Esophagus muscularis mucosa (tissue), 3 donors: ENCODE results near the gene INO80D.

Experiments
- CTCF ChIP-seq, 3 experiments: fragments of 200-600 bp in 2 of 3; fragments of 450-650 bp in 1 of 3; sonication (generic) in 2 of 3; IDR thresholded peaks; one replicate each; pipeline ENCODE4 v1.5.1; 2017 to 2019; ENCODE audit warnings: antibody characterized with exemption in 3 of 3, mild to moderate bottlenecking in 2 of 3, moderate library complexity in 1 of 3
- EP300 ChIP-seq: sonication (generic); formaldehyde crosslinking; IDR thresholded peaks from one replicate; pipeline ENCODE4 v1.6.1; 2017; ENCODE audit warnings: antibody characterized with exemption

GRCh38 chr2:205948883-205949282 lies 137.1 kb downstream of the INO80D start:
- no peak for TF ChIP-seq CTCF (IDR thresholded peaks at IDR 0.05)
- TF ChIP-seq EP300 = no peak
